Epithelial cell of proximal tubule (primary cell): ENCODE measurements around the gene ARHGAP26. TPM values are rescaled to one million over a fixed set of nuclear protein-coding genes. Genes with fewer than 3 reads are reported as not detected.

Experiments
- DNase-seq: peaks from one replicate; pipeline ENCODE4 v3.0.0-alpha.2; 2011; ENCODE audit warnings: low read depth
- H3K4me3 ChIP-seq: 2 replicates; pipeline ENCODE4 v1.5.1; 2011; ENCODE audit warnings: low read depth, mild to moderate bottlenecking, low read length
- total RNA-seq: library from RNA; depleted of rRNA; stranded (reverse); fragments of >200 nt; gene quantifications from 2 replicates; pipeline ENCODE4 v1.2.3, GENCODE V29; 2015
- TF ChIP-seq, protein P1 (sequence below): conservative IDR thresholded peaks from 2 replicates; pipeline ENCODE4 v1.5.1; 2012; ENCODE audit warnings: low read depth, mild to moderate bottlenecking, low read length

Gene ARHGAP26
- total RNA-seq, 1 donor from 2014 or later: 7.0 TPM

DNA sequence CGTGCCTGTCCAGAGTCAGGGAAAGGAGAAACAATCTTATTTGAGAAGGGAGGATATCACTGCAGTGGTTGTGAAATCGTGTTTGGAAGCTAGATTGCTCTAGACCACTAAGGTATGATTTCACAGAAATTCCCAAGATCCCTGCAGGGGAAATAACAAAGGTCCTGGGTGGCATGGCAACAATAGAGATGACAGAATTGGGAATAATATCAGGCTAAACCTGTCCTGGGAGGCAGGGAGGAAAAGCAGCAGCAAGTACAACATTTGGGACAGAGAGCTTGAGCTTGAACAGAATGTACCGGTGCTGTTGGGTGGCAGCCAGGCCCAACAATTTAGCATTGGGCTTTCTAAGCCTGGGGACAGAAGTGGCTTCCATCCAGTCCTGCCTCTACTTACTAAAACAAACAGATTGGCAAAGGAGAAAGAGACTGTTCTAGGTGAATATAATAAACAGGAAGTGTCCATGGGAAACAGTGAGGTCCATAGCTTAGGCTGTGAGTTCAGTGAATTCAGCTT, 17.0 kb upstream of the ARHGAP26 start:
- DNase-seq: no peak
- no peak overlapping the region for H3K4me3 ChIP-seq

DNA sequence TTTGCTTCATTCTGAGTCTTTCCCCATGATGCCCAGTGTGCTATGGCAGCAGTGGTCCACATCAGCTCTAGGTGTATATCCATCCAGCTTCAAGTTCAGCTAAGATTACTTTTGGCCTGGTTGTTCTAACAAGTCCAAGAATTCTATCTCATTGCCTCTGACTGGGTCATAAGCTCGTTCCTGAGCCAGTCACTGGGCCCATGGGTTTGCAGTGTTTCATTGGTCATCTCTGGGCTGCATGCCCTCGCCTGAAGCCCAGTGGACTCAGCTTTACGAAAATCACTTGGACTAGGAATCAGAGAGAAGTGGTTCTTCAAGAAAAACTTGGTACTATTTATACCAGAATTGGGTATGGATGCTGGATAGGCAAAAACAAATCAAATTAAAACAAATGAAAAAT, 16.1 kb upstream of the ARHGAP26 start:
- DNase-seq: no peak
- TF ChIP-seq, protein P1, sequence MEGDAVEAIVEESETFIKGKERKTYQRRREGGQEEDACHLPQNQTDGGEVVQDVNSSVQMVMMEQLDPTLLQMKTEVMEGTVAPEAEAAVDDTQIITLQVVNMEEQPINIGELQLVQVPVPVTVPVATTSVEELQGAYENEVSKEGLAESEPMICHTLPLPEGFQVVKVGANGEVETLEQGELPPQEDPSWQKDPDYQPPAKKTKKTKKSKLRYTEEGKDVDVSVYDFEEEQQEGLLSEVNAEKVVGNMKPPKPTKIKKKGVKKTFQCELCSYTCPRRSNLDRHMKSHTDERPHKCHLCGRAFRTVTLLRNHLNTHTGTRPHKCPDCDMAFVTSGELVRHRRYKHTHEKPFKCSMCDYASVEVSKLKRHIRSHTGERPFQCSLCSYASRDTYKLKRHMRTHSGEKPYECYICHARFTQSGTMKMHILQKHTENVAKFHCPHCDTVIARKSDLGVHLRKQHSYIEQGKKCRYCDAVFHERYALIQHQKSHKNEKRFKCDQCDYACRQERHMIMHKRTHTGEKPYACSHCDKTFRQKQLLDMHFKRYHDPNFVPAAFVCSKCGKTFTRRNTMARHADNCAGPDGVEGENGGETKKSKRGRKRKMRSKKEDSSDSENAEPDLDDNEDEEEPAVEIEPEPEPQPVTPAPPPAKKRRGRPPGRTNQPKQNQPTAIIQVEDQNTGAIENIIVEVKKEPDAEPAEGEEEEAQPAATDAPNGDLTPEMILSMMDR: no peak

More for the DNA sequence above, 17.0 kb upstream of the ARHGAP26 start:
- TF ChIP-seq, protein P1: no peak

DNA sequence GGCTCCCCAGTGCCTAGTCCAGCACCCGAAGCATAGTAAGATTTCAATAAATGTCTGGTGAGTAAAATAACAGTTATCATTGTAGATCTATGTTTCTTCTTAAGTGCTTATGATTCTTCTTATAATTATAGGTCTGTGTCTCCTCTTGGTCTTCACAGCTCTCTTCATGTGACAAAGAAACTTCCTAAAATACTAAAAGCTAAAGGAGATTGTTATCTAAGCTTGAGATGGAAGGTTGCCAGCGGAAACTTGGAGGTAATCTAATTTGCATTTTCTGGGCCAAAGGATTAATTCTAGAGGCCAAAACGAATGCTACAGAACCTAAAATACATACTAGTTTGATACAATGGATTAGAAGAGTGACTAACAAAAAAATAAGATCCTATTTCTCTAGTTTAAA, 13.6 kb upstream of the ARHGAP26 start:
- TF ChIP-seq, protein P1: no peak
- DNase-seq: no peak
- H3K4me3 ChIP-seq: no peak overlapping the region

More for the DNA sequence above, 16.1 kb upstream of the ARHGAP26 start:
- H3K4me3 ChIP-seq: no peak overlapping the region

DNA sequence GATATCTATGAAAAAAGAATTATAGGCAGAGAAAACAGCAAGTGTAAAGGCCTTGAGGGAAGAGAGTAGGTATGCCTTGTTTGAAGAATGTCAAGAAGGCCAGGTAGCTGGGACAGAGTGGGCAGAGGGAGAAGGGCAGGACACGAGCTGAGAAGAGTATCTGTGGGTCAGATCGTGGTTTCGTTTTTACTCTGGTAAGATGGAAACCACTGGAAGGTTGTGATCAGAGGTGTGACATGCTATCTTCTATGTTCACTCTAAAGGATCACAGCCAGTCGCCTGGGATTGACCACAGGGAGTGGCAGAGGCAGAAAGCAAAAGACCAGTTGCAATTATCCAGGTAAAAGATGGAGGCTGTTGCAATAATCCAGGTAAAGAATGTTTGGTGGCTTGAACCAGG, 12.6 kb upstream of the ARHGAP26 start:
- H3K4me3 ChIP-seq: no peak overlapping the region
- DNase-seq: no peak
- TF ChIP-seq, protein P1: no peak

DNA sequence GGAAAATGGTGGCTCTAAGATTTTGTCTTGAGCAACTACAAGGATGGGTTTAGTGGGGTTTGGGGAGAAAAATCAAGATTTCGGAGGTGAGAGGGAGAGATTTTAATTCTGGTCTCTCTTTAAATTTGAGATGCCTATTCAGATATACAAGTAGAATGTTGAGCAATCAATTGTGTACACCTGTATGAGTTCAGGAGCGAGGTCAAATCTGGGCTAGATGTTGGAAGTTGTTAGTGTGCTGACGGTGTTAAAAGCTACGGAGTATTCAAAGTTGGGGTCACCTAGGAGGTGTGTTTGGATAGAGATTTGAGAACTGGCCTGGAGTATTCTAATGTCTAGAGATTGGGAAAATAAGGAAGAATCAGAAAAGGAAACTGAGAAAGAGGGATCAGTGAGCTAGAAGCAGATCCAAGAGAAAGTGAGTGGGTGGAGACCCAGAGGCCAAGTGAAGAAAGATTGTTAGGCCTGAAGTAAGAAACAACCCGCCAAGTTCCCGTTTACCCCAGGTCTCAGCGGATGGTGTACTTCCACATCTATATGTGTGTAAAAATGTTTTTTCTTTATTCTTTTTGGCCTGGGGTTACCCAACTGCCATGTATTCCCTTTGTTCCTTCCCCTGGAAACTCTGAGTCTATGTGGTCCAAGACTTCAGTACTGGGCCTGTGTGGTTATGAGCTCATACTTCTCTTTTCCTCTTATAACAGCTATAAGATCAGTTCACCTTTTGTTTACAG, 11.9 kb upstream of the ARHGAP26 start:
- DNase-seq: no peak
- TF ChIP-seq, protein P1: no peak
- H3K4me3 ChIP-seq: no peak overlapping the region

DNA sequence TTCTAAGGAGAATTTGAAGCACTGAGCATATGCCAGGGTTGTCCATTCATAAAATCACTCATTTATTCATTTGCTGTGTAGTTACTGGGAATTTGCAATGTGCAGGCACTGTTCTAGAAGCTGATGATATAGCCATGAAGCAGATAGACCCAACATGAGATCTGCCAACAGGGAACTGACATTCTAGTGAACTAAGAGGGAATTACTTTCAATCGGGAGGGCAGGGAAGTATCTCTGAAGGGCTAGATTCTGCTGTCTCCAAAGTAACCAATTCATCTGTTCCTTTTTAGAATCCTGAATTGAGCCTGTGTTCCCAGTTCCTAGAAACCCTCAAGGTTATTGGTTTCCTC, 11.4 kb upstream of the ARHGAP26 start:
- DNase-seq: no peak
- H3K4me3 ChIP-seq: no peak overlapping the region
- TF ChIP-seq, protein P1: no peak

DNA sequence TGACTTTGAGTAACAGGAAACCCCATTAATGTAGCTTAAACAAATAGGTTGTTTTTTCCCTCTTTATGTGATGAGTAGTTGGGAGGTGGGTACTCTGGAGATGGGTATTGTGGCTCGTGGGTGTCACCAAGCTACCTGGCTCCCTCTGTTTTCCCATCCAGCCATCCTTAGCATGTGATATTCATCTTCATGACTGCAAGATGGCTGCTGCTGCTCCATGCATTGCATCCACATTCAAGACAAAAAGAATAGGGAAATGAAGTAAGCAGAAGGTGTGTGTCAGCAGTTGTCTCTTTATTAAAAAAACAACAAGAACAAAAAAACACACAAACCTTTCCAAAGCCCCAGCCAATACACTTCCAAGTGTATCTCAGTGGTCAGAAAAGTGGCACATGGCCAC, 6.5 kb upstream of the ARHGAP26 start:
- TF ChIP-seq, protein P1: no peak
- DNase-seq: no peak
- no peak overlapping the region for H3K4me3 ChIP-seq
